GOT3 (cell line): Measurements from ENCODE around the gene PACSIN3.

Experiments used
- DNase-seq: peaks from one replicate; lab custom pipeline; 2025; ENCODE audit warnings: mixed read lengths; lab: John Stamatoyannopoulos, UW

The PACSIN3 gene

DNA sequence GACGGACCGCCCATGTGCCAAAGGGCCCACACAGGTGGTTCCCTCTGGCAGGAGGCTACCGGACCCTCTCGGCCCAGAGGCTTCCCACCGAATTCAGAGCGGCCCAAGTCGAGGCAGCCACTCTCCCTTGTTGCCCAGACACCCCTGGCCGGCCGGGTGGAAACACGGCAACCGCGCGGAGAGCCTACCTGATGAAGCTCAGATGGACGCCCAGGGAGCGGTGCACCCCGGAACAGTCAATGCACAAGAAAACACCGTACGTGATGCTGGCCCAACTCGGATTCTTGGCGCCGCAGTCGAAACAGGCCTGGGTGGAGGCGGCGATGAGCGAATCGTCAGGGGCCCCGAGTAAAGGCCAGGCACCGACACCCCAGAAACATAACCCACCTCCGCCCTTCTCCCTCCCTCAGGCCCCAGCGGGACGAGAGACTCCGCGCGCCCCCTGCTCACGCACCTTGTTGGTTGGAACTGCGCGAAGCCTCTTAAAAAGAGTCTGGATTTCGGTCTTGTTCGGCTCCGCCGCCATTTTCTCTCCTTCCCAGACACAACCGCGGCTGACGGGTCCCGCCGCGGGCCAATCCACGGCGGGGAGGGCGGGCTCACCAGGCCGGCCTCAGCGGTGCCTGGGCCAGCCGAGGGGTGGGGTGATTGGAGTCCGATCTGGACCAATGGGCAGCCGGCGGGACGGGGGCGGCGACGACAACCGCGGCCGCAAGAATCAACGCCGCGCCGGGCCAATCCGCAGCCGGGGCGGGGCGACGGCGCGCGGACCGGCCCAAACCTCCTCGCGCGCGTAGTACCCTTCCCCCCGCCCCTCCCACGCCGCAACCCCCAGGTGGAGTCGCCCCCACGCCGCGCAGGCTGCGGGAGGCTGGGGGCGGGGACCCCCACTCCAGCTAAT lies 9.7 kb downstream of the PACSIN3 start, which contains the start of gene ARFGAP2:
Gene ARFGAP2 (minus strand): TSS at position 552 of the 901 bp plus-strand sequence. CDS start 26 bp downstream, at position 526.
- DNase-seq: peak; percentile 87

GRCh38 chr11:47175746-47176327 lies 10.4 kb downstream of the PACSIN3 start:
- DNase-seq: no peak

GRCh38 chr11:47172740-47173336 lies 13.4 kb downstream of the PACSIN3 start:
- DNase-seq: no peak

GRCh38 chr11:47171856-47172255 lies 14.4 kb downstream of the PACSIN3 start:
- no peak for DNase-seq

GRCh38 chr11:47171061-47171838 lies 15.0 kb downstream of the PACSIN3 start:
- no peak for DNase-seq

- DNase-seq: no peak
Measured at GRCh38 chr11:47166368-47166767, 19.9 kb downstream of the PACSIN3 start.

DNA sequence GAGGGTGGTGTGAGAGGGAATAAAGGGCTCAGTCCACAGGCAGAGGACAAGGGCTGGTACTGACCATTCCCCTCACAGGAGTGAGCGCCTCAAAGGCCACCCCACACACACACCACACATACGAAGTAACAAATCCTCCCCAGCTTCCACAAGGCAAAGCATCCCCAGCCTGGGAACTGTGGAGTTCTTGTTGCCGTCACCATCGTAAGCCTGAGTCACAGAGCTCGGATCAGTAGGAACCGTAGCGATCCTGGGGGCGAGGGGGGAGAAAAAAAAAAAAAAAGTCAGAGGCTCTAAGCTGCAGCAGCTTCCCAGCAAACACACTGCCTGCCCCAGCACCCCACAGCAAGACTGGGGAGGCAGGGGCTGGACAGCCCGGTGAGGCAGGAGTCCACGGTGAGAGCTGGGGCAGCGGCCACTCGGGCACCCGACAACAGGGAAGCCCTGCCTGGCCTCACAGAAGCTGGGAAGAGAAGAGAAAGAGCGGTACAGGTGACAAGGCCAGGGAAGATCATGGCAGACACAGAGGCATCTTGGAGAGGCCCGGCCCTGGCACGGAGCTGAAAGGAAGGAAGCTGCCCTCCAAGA lies 20.9 kb downstream of the PACSIN3 start:
- no peak for DNase-seq

GRCh38 chr11:47164321-47164720 lies 21.9 kb downstream of the PACSIN3 start:
- DNase-seq: no peak

DNA sequence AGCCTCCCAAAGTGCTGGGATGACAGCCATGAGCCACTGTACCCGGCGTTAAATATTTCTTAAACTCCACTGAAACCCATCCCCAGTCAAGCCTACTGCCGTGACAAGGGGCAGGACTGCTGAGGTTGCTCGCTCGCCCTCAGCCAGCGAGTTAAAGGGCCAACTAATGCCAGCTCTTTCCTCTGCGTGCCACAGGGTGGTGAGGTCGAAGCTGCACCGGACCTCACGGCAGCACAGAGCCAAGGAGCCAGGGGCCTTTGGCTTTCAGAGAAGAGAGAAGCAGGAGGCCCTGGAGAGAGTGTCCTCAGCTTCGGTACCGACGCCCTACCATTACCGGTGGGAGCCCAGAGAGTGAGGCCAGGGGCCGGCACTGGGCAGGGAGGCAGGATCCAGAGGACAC lies 22.3 kb downstream of the PACSIN3 start:
- no peak for DNase-seq

GRCh38 chr11:47163193-47163592 lies 23.0 kb downstream of the PACSIN3 start:
- DNase-seq: no peak

DNA sequence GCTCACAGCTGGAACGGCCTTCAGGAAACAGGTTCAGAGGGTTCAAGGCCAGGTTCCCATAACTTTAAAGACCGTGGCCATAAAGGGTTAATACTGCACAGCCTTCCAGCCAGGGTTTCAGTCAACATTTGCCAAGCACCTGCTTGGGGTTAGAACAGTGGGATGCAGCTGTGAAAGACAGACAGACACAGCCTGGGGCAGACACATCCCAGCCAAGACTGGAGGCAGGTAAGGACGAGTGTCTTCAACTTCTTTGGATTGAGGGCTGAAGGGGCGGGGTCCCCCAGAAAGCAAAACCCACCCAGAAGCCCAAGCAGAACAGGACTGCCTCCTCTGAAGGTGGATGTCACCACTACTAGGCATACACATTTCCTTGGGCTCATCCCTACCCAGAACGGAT lies 23.8 kb downstream of the PACSIN3 start:
- DNase-seq: no peak

- DNase-seq: no peak
Measured at GRCh38 chr11:47161890-47162289, 24.3 kb downstream of the PACSIN3 start.

DNA sequence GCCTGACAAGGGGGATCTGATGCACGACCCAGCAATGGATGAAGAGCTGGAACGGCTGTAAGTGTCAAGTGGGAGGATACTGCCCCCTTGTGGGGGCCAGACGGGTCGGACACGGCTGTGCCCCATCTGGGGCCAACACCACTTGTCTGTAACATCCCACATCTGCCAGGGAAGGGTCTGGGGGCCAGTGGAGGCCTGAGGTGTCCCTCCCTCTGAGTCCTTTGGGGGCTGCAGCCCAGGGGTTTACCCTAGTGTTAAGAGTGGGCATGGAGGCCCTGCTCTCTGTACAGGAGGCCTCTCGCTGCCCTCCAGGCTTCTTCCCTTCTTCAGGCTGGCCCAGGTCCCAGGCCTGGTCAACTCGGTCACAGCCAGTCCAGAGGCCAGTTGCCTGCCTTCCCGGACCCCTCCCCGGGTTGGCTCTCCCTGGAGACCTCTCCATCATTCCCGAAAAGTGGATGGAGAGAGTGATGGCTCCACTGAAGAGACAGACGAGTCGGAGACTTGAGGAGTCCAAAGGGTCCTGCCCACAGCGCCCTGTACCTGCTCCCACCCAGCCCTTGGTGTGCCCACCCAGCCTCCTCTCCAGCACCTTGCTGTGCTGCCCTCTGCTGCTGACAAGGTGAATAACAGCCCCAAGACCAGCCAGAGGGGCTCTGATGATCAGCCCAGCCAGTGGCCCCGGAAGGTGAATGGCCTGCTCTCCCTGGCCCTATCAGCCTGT lies 24.9 kb downstream of the PACSIN3 start:
- no peak for DNase-seq

- no peak for DNase-seq
Measured at GRCh38 chr11:47160753-47161133, 25.5 kb downstream of the PACSIN3 start.

- no peak for DNase-seq
Measured at GRCh38 chr11:47158242-47158641, 28.0 kb downstream of the PACSIN3 start.

DNA sequence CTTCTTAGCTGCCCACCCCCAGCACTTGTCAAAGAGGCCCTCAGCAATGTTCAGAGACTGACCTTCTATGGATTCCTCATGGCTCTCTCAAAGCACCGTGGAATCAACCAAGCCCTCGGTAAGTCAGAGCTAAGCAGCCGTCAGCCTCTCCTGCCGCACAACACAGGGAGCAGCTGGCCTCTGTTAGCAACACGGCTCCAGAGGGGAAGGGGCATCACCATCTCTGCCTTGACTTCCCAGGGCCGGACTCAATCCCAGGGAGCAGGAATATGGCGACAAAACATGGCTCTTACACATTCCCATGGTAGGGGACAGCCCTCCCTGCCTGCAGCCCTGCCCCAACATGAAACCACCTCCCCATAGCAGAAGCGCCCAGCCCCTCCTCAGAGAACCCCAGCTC lies 28.4 kb downstream of the PACSIN3 start:
- no peak for DNase-seq

- no peak for DNase-seq
Measured at GRCh38 chr11:47156951-47157350, 29.3 kb downstream of the PACSIN3 start.

DNA sequence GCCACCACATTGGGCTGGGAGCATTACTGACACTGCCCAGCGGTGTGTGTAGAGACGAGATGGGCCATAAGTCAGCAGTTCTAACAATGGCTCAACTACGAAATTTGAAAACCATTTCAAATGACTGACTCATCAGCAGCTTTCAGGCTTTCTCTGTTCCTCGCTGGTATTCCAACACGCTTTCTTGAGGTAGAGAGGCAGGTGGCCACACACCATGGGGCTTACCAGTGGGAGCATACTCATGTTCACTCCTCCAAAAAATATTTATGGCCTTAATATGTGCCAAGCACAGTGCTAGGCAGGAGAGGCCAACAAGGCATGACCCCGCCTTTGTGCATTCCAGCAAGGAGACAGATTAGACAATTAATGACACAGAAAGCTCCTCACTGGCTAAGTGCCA lies 29.9 kb downstream of the PACSIN3 start:
- DNase-seq: no peak

DNA sequence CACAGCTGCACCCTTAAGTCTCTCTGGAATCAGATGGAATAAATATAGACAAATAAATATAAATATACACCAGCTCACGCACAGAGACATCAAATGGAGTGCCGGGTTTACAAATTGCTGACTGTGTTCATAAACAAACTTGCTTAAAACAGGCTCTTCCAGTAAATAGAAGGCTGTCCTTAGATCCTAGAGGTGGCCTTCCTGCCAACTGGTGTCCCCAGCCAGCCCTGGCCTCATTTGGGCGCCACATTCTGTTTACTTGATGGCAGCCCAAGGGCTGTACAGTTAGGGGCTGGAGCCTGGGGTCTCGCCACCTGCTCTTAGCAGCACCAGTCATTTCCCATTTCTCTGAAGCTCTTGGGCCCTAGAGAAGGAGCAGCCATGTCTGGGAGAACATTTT lies 30.4 kb downstream of the PACSIN3 start:
- no peak for DNase-seq

- no peak for DNase-seq
Measured at GRCh38 chr11:47154616-47155570, 31.3 kb downstream of the PACSIN3 start.
